HCT116 (cell line): ENCODE data around the gene TMEM178B.

ENCODE experiments used
- CTCF ChIP-seq, 3 experiments: fragments of 200-600 bp in 1 of 3; sonication (generic) in 1 of 3; IDR thresholded peaks in 2 of 3; conservative IDR thresholded peaks in 1 of 3; 2 replicates each; pipeline ENCODE4 v1.5.1; 2012 to 2017; ENCODE audit warnings: low read depth in 2 of 3, low read length in 2 of 3, antibody characterized with exemption in 1 of 3, borderline replicate concordance in 1 of 3, control low read depth in 1 of 3, mild to moderate bottlenecking in 1 of 3, mixed read lengths in 1 of 3, mixed run types in 1 of 3, moderate library complexity in 1 of 3; ENCODE audit not compliant: insufficient read depth in 1 of 3
- EZH2 ChIP-seq: fragments of 200-600 bp; sonication (generic); IDR thresholded peaks from 2 replicates; pipeline ENCODE4 v1.6.1; 2017; ENCODE audit warnings: antibody characterized with exemption, mixed run types
- POLR2A ChIP-seq: IDR thresholded peaks from 2 replicates; pipeline ENCODE4 v1.7.0; 2011; ENCODE audit warnings: borderline replicate concordance; ENCODE audit not compliant: insufficient read depth, insufficient read length; ENCODE audit errors: extremely low read depth
- YY1 ChIP-seq: IDR thresholded peaks from 2 replicates; pipeline ENCODE4 v1.6.1; 2011; ENCODE audit warnings: low read length, low read depth, moderate library complexity, mild to moderate bottlenecking; ENCODE audit not compliant: insufficient replicate concordance; ENCODE audit errors: extremely low read depth
- ZNF274 ChIP-seq: fragments of 200-500 bp; sonication (Bioruptor generic); IDR thresholded peaks from 2 replicates; pipeline ENCODE4 v1.6.1; 2014; ENCODE audit warnings: mild to moderate bottlenecking, low read depth, low read length, inconsistent platforms

GRCh38 chr7:141286522-141286921 lies 212.7 kb downstream of the TMEM178B start:
- TF ChIP-seq CTCF (IDR thresholded peaks at IDR 0.05 in 2 of 3, conservative IDR thresholded peaks at IDR 0.05 in 1 of 3; ENCODE audit: borderline replicate concordance in 1 of 3, insufficient read depth in 1 of 3, low read depth in 2 of 3, low read length in 2 of 3), result no peak
- TF ChIP-seq POLR2A, result no peak
- no peak for TF ChIP-seq EZH2
- no peak for TF ChIP-seq ZNF274
- no peak for TF ChIP-seq YY1
